ENCODE results near the gene COL28A1. TPM values are rescaled to one million over a fixed set of nuclear protein-coding genes. Genes with fewer than 3 reads are reported as not detected.

Gene COL28A1
- total RNA-seq, 1 donor from 2014 or later: 0.60 TPM

DNA sequence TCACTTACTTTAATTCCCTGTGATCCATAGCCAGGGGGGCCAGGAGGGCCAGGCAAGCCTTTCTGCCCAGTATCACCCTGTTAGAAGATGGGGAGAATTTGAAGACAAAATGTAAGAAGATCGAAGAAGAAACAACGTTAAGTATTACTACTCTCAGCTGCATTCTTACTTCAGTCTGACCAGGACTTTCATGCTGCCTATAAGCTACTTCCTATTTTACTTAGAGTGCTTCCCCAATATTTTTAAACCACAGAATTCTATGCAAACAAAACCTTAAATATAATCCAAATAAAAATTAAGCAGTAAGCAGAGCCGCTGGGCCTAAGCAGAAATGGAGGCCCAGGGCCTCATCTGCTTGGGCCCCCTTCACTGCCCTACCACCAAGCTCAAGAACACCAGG, 117.8 kb downstream of the COL28A1 start:
- Mint-ChIP-seq H3K36me3 (no peaks in the 10 kb centered on the region), H3K9me3 (no peaks in the 10 kb centered on the region), H3K27ac (no peak overlapping the region), H3K4me1 (no peaks in the 10 kb centered on the region), H3K27me3 (ENCODE audit: insufficient read depth, low read depth) (no peaks in the 10 kb centered on the region), H3K4me3 (no peak overlapping the region)
- Histone ChIP-seq H3K79me2 (ENCODE audit: low read depth) (no peaks in the 10 kb centered on the region), H3K27ac (no peak overlapping the region), H3K9me3 (ENCODE audit: low read depth) (no peaks in the 10 kb centered on the region), H2AFZ (replicated peaks) (no peak overlapping the region), H3K4me2 (no peak overlapping the region), H4K20me1 (ENCODE audit: low read depth) (no peaks in the 10 kb centered on the region), H3K27me3 (no peaks in the 10 kb centered on the region), H3K4me1 (no peaks in the 10 kb centered on the region), H3K9ac (no peak overlapping the region), H3F3A (ENCODE audit: low read depth) (no peaks in the 10 kb centered on the region), H3K4me3 (no peak overlapping the region), H3K36me3 (no peaks in the 10 kb centered on the region)
- DNase-seq (ENCODE audit: low spot score): no peak
- no peak for TF ChIP-seq EZH2 (IDR thresholded peaks at IDR 0.05)
- no peak for TF ChIP-seq CTCF (IDR thresholded peaks at IDR 0.05)
- TF ChIP-seq EZH2phosphoT487 (IDR thresholded peaks at IDR 0.05): no peak

- no peak overlapping the region for H3K4me3 Mint-ChIP-seq
- TF ChIP-seq CTCF (IDR thresholded peaks at IDR 0.05): no peak
- no peak for TF ChIP-seq EZH2phosphoT487 (IDR thresholded peaks at IDR 0.05)
- TF ChIP-seq EZH2 (IDR thresholded peaks at IDR 0.05): no peak
- H3K36me3 Mint-ChIP-seq: no peaks in the 10 kb centered on the region
- H3K4me1 Mint-ChIP-seq: no peaks in the 10 kb centered on the region
- no peak overlapping the region for H3K4me2 ChIP-seq
- no peaks in the 10 kb centered on the region for H4K20me1 ChIP-seq (ENCODE audit: low read depth)
- no peaks in the 10 kb centered on the region for H3K79me2 ChIP-seq (ENCODE audit: low read depth)
- no peak overlapping the region for H3K4me3 ChIP-seq
- H3F3A ChIP-seq (ENCODE audit: low read depth): no peaks in the 10 kb centered on the region
- no peaks in the 10 kb centered on the region for H3K9me3 ChIP-seq (ENCODE audit: low read depth)
- no peak for DNase-seq (ENCODE audit: low spot score)
- H3K9me3 Mint-ChIP-seq: no peaks in the 10 kb centered on the region
- no peaks in the 10 kb centered on the region for H3K27me3 ChIP-seq
- no peak overlapping the region for H3K9ac ChIP-seq
- H2AFZ ChIP-seq (replicated peaks): no peak overlapping the region
- H3K27ac ChIP-seq: no peak overlapping the region
- H3K27ac Mint-ChIP-seq: no peak overlapping the region
- no peaks in the 10 kb centered on the region for H3K36me3 ChIP-seq
- H3K27me3 Mint-ChIP-seq (ENCODE audit: insufficient read depth, low read depth): no peaks in the 10 kb centered on the region
- no peaks in the 10 kb centered on the region for H3K4me1 ChIP-seq
These were observed 118.3 kb downstream of the COL28A1 start for GRCh38 chr7:7417414-7417813.

- H3K9me3 Mint-ChIP-seq: no peaks in the 10 kb centered on the region
- Histone ChIP-seq H3K4me1 (no peaks in the 10 kb centered on the region), H3K27ac (no peak overlapping the region), H3K9ac (no peak overlapping the region), H3K9me3 (ENCODE audit: low read depth) (no peaks in the 10 kb centered on the region), H3F3A (ENCODE audit: low read depth) (no peaks in the 10 kb centered on the region), H3K79me2 (ENCODE audit: low read depth) (no peaks in the 10 kb centered on the region), H3K36me3 (no peaks in the 10 kb centered on the region), H3K4me2 (no peak overlapping the region), H3K27me3 (no peaks in the 10 kb centered on the region), H4K20me1 (ENCODE audit: low read depth) (no peaks in the 10 kb centered on the region), H2AFZ (replicated peaks) (no peak overlapping the region), H3K4me3 (no peak overlapping the region)
- DNase-seq (ENCODE audit: low spot score): no peak
- no peak overlapping the region for H3K4me3 Mint-ChIP-seq
- no peaks in the 10 kb centered on the region for H3K4me1 Mint-ChIP-seq
- H3K27me3 Mint-ChIP-seq (ENCODE audit: insufficient read depth, low read depth): no peaks in the 10 kb centered on the region
- TF ChIP-seq EZH2phosphoT487 (IDR thresholded peaks at IDR 0.05) (no peak), EZH2 (IDR thresholded peaks at IDR 0.05) (no peak), CTCF (IDR thresholded peaks at IDR 0.05) (no peak)
- H3K36me3 Mint-ChIP-seq: no peaks in the 10 kb centered on the region
- no peak overlapping the region for H3K27ac Mint-ChIP-seq
These were observed 119.4 kb downstream of the COL28A1 start for GRCh38 chr7:7416031-7416858.

All from neural progenitor cell (in vitro differentiated cells).